MM.1S (cell line): ENCODE results near the gene NTM.

ENCODE experiments used
- DNase-seq: peaks from one replicate; pipeline ENCODE4 v3.0.0-alpha.2; 2015
- H2AFZ ChIP-seq: fragments of 300-600 bp; sonication (generic); 2 replicates; pipeline ENCODE4 v1.6.0; 2016; ENCODE audit warnings: antibody characterized with exemption, low read length
- H3F3A ChIP-seq: fragments of 300-600 bp; sonication (generic); 2 replicates; pipeline ENCODE4 v1.6.1; 2016; ENCODE audit warnings: mild to moderate bottlenecking, antibody characterized with exemption, low read length, moderate library complexity, mixed read lengths; ENCODE audit not compliant: insufficient read depth
- H3K27ac ChIP-seq: fragments of 300-600 bp; sonication (generic); 2 replicates; pipeline ENCODE4 v1.5.1; 2016; ENCODE audit warnings: mild to moderate bottlenecking, low read length
- H3K27me3 ChIP-seq: fragments of 300-600 bp; sonication (generic); replicated peaks from 2 replicates; pipeline ENCODE4 v1.6.0; 2016; ENCODE audit warnings: low read length; ENCODE audit not compliant: insufficient read depth
- H3K36me3 ChIP-seq: fragments of 300-600 bp; sonication (generic); replicated peaks from 2 replicates; pipeline ENCODE4 v1.6.1; 2016; ENCODE audit warnings: mild to moderate bottlenecking, low read length, mixed read lengths; ENCODE audit not compliant: insufficient read depth
- H3K4me1 ChIP-seq: fragments of 300-600 bp; sonication (generic); 2 replicates; pipeline ENCODE4 v1.6.1; 2016; ENCODE audit warnings: low read length, mixed read lengths
- H3K4me2 ChIP-seq: fragments of 300-600 bp; sonication (generic); 2 replicates; pipeline ENCODE4 v1.6.0; 2016; ENCODE audit warnings: low read depth, low read length
- H3K4me3 ChIP-seq: fragments of 300-600 bp; sonication (generic); 2 replicates; pipeline ENCODE4 v1.5.1; 2016; ENCODE audit warnings: low read length, mixed read lengths
- H3K79me2 ChIP-seq: fragments of 300-600 bp; sonication (generic); 2 replicates; pipeline ENCODE4 v1.6.1; 2016; ENCODE audit warnings: mixed run types, low read length, mixed read lengths
- H3K9ac ChIP-seq: fragments of 300-600 bp; sonication (generic); 2 replicates; pipeline ENCODE4 v1.6.1; 2016; ENCODE audit warnings: low read length, mixed read lengths
- H3K9me2 ChIP-seq: fragments of 300-600 bp; sonication (generic); replicated peaks from 2 replicates; pipeline ENCODE4 v1.6.1; 2016; ENCODE audit warnings: mild to moderate bottlenecking, low read length, mixed read lengths; ENCODE audit not compliant: insufficient read depth
- H3K9me3 ChIP-seq: fragments of 300-600 bp; sonication (generic); replicated peaks from 2 replicates; pipeline ENCODE4 v1.6.1; 2016; ENCODE audit warnings: mild to moderate bottlenecking, low read length, mixed read lengths; ENCODE audit not compliant: insufficient read depth
- H4K20me1 ChIP-seq: fragments of 300-600 bp; sonication (generic); 2 replicates; pipeline ENCODE4 v1.6.1; 2016; ENCODE audit warnings: mild to moderate bottlenecking, low read length, moderate library complexity, mixed read lengths; ENCODE audit not compliant: insufficient read depth
- CTCF ChIP-seq: fragments of 300-600 bp; sonication (generic); IDR thresholded peaks from 2 replicates; pipeline ENCODE4 v1.5.1; 2016; ENCODE audit warnings: antibody characterized with exemption, low read length, mixed read lengths
- EZH2 ChIP-seq: fragments of 300-600 bp; sonication (generic); optimal IDR thresholded peaks from 2 replicates; pipeline ENCODE3; 2017; ENCODE audit warnings: low read depth, mild to moderate bottlenecking, antibody characterized with exemption, low read length, mixed read lengths
- EZH2phosphoT487 ChIP-seq: fragments of 300-600 bp; sonication (generic); IDR thresholded peaks from 2 replicates; pipeline ENCODE4 v1.6.1; 2018; ENCODE audit warnings: antibody characterized with exemption, low read length

Gene NTM

GRCh38 chr11:132046288-132046865 is 676.0 kb downstream of the NTM start:
- Histone ChIP-seq H3K4me3 (no peak overlapping the region), H3K27me3 (no peaks in the 10 kb centered on the region), H2AFZ (no peak overlapping the region), H3K4me2 (no peak overlapping the region), H3K9me3 (no peaks in the 10 kb centered on the region), H3K36me3 (no peaks in the 10 kb centered on the region), H3K4me1 (no peaks in the 10 kb centered on the region), H3K79me2 (no peaks in the 10 kb centered on the region), H3K9me2 (no peaks in the 10 kb centered on the region), H3F3A (no peaks in the 10 kb centered on the region), H4K20me1 (no peaks in the 10 kb centered on the region), H3K9ac (no peak overlapping the region), H3K27ac (no peak overlapping the region)
- no peak for DNase-seq
- no peak for TF ChIP-seq CTCF
- no peak for TF ChIP-seq EZH2phosphoT487
- TF ChIP-seq EZH2 = no peak

- DNase-seq = no peak
- Histone ChIP-seq H3K27me3 (no peaks in the 10 kb centered on the region), H3K27ac (no peak overlapping the region), H3K9me3 (no peaks in the 10 kb centered on the region), H3K36me3 (no peaks in the 10 kb centered on the region), H4K20me1 (no peaks in the 10 kb centered on the region), H2AFZ (no peak overlapping the region), H3F3A (no peaks in the 10 kb centered on the region), H3K9ac (no peak overlapping the region), H3K4me2 (no peak overlapping the region), H3K4me3 (no peak overlapping the region), H3K9me2 (no peaks in the 10 kb centered on the region), H3K4me1 (no peaks in the 10 kb centered on the region), H3K79me2 (no peaks in the 10 kb centered on the region)
- TF ChIP-seq EZH2 = no peak
- no peak for TF ChIP-seq EZH2phosphoT487
- TF ChIP-seq CTCF = no peak
Observed at GRCh38 chr11:132047167-132047566, 676.8 kb downstream of the NTM start.

- Histone ChIP-seq H3K4me3 (no peak overlapping the region), H3K79me2 (no peaks in the 10 kb centered on the region), H3K4me2 (no peak overlapping the region), H2AFZ (no peak overlapping the region), H3K9ac (no peak overlapping the region), H3K36me3 (no peaks in the 10 kb centered on the region), H3K27ac (no peak overlapping the region), H3K9me2 (no peaks in the 10 kb centered on the region), H3F3A (no peaks in the 10 kb centered on the region), H4K20me1 (no peaks in the 10 kb centered on the region), H3K4me1 (no peaks in the 10 kb centered on the region), H3K27me3 (no peaks in the 10 kb centered on the region), H3K9me3 (no peaks in the 10 kb centered on the region)
- TF ChIP-seq EZH2phosphoT487 (no peak), EZH2 (no peak), CTCF (no peak)
- no peak for DNase-seq
Observed at GRCh38 chr11:132048040-132048439, 677.6 kb downstream of the NTM start.
